Measurements from ENCODE around the gene RAB40C. TPM values are rescaled to one million over a fixed set of nuclear protein-coding genes. Genes with fewer than 3 reads are reported as not detected.

Gene RAB40C
- total RNA-seq, 2 experiments from 2014 or later, result 13.3 to 17.6 TPM

- H3K4me3 Mint-ChIP-seq, result no peak overlapping the region
- H3K4me1 Mint-ChIP-seq, result peaks cover 9% of the 10 kb centered on the region
- ChIA-PET CTCF (interaction anchor here (1.2 kb wide), 1 partner anchor 35 kb away, joined by 3 read pairs; no protein-coding TSS in a partner anchor), POLR2A (interaction anchor here (0.6 kb wide), 1 partner anchor 246 kb away, joined by 7 read pairs; no protein-coding TSS in a partner anchor)
- peaks cover 4% of the 10 kb centered on the region for H3K27me3 Mint-ChIP-seq
- no peaks in the 10 kb centered on the region for H3K9me3 Mint-ChIP-seq
- no peak overlapping the region for H3K27ac Mint-ChIP-seq
- no peak for DNase-seq
- H3K36me3 Mint-ChIP-seq (ENCODE audit: low read depth), result no peaks in the 10 kb centered on the region
These were observed 42.8 kb downstream of the RAB40C start for GRCh38 chr16:632486-633335.

DNA sequence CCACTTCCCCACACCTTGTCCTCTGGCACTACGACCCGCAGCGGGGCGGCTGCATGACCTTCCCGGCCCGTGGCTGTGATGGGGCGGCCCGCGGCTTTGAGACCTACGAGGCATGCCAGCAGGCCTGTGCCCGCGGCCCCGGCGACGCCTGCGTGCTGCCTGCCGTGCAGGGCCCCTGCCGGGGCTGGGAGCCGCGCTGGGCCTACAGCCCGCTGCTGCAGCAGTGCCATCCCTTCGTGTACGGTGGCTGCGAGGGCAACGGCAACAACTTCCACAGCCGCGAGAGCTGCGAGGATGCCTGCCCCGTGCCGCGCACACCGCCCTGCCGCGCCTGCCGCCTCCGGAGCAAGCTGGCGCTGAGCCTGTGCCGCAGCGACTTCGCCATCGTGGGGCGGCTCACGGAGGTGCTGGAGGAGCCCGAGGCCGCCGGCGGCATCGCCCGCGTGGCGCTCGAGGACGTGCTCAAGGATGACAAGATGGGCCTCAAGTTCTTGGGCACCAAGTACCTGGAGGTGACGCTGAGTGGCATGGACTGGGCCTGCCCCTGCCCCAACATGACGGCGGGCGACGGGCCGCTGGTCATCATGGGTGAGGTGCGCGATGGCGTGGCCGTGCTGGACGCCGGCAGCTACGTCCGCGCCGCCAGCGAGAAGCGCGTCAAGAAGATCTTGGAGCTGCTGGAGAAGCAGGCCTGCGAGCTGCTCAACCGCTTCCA lies 43.6 kb downstream of the RAB40C start:
- Mint-ChIP-seq H3K4me3 (no peak overlapping the region), H3K36me3 (ENCODE audit: low read depth) (no peaks in the 10 kb centered on the region), H3K27ac (no peak overlapping the region), H3K27me3 (peaks cover 4% of the 10 kb centered on the region), H3K4me1 (peaks cover 9% of the 10 kb centered on the region), H3K9me3 (no peaks in the 10 kb centered on the region)
- no peak for DNase-seq
- ChIA-PET POLR2A (interaction anchor here (0.6 kb wide), 1 partner anchor 247 kb away, joined by 7 read pairs; no protein-coding TSS in a partner anchor), CTCF (interaction anchor here (1.2 kb wide), 1 partner anchor 34 kb away, joined by 3 read pairs; no protein-coding TSS in a partner anchor)

DNA sequence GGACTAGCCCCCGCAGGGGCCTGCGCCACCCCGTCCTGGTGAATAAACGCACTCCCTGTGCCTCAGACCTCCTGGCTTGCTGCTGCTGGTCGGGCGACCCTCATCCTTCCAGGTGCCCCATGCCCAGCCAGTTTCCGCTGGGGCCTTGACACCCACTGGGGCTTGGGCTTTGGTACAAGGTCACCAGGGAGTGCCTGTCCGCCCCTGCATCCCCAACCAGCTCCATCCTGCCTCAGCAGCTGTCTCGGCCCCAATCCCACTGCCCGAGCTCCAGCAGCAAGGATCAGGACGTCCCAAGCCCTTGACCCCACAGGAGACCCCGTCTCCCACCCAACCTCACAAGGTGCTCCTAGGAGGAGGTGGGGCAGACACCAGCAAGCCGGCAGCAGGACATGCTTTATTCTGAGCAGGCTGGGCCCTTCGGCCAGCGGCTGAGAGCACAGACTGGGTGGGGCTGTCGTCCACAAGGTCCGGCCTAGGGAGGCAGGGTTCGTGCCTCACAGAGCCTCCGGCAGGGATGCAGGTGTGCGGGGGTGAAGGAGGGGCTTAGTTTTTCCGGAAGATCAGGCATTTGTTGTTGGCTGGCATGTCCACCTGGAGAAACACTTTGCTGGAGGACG lies 44.3 kb downstream of the RAB40C start:
- ChIA-PET POLR2A (no interaction called here), CTCF (no interaction called here)
- Mint-ChIP-seq H3K27me3 (peaks cover 4% of the 10 kb centered on the region), H3K4me3 (peak overlapping the region; percentile 95), H3K4me1 (peaks cover 9% of the 10 kb centered on the region), H3K27ac (peak overlapping the region; percentile 31), H3K36me3 (ENCODE audit: low read depth) (no peaks in the 10 kb centered on the region), H3K9me3 (no peaks in the 10 kb centered on the region)
- DNase-seq, result no peak

GRCh38 chr16:634996-635395 lies 45.1 kb downstream of the RAB40C start:
- ChIA-PET CTCF (no interaction called here), POLR2A (no interaction called here)
- Mint-ChIP-seq H3K36me3 (ENCODE audit: low read depth) (no peaks in the 10 kb centered on the region), H3K4me1 (peaks cover 9% of the 10 kb centered on the region), H3K27ac (peak overlapping the region; percentile 68), H3K27me3 (peaks cover 4% of the 10 kb centered on the region), H3K4me3 (peak overlapping the region; percentile 95), H3K9me3 (no peaks in the 10 kb centered on the region)
- no peak for DNase-seq

GRCh38 chr16:635573-636205 lies 45.8 kb downstream of the RAB40C start:
- Mint-ChIP-seq H3K4me3 (peak overlapping the region; percentile 95), H3K9me3 (no peaks in the 10 kb centered on the region), H3K27ac (no peak overlapping the region), H3K4me1 (peaks cover 9% of the 10 kb centered on the region), H3K36me3 (ENCODE audit: low read depth) (no peaks in the 10 kb centered on the region), H3K27me3 (peaks cover 4% of the 10 kb centered on the region)
- DNase-seq, result no peak
- ChIA-PET CTCF (interaction anchor here (1.2 to 1.7 kb wide), 7 partner anchors 9 to 105 kb away, joined by 3 to 7 read pairs (median 4); partner anchors contain the start of genes CIAO3, RHBDL1 and WDR90), POLR2A (interaction anchor here (0.8 kb wide), 2 partner anchors 85 to 109 kb away, joined by 3 read pairs; no protein-coding TSS in a partner anchor)

GRCh38 chr16:636206-637080 lies 46.6 kb downstream of the RAB40C start, which contains the start of gene METTL26:
TSS of gene METTL26 (minus strand) at chr16:636305. CDS start at chr16:636290, 15 bp downstream.
- CTCF ChIA-PET, result interaction anchor here (0.9 to 1.7 kb wide), 8 partner anchors 10 to 105 kb away, joined by 3 to 7 read pairs (median 4); partner anchors contain the start of genes CIAO3, RHBDL1 and WDR90
- Mint-ChIP-seq H3K4me3 (peak within 1 kb of the TSS; percentile 95), H3K4me1 (peaks cover 9% of the 10 kb centered on the region), H3K27me3 (peaks cover 4% of the 10 kb centered on the region), H3K27ac (peak within 1 kb of the TSS; percentile 99), H3K36me3 (ENCODE audit: low read depth) (no peaks in the 10 kb centered on the region), H3K9me3 (no peaks in the 10 kb centered on the region)
- POLR2A ChIA-PET, result interaction anchor here (0.7 to 0.8 kb wide), 4 partner anchors 48 to 1070 kb away, joined by 3 to 5 read pairs (median 3); partner anchors contain the start of gene MAPK8IP3
- peak; percentile 95 for DNase-seq

DNA sequence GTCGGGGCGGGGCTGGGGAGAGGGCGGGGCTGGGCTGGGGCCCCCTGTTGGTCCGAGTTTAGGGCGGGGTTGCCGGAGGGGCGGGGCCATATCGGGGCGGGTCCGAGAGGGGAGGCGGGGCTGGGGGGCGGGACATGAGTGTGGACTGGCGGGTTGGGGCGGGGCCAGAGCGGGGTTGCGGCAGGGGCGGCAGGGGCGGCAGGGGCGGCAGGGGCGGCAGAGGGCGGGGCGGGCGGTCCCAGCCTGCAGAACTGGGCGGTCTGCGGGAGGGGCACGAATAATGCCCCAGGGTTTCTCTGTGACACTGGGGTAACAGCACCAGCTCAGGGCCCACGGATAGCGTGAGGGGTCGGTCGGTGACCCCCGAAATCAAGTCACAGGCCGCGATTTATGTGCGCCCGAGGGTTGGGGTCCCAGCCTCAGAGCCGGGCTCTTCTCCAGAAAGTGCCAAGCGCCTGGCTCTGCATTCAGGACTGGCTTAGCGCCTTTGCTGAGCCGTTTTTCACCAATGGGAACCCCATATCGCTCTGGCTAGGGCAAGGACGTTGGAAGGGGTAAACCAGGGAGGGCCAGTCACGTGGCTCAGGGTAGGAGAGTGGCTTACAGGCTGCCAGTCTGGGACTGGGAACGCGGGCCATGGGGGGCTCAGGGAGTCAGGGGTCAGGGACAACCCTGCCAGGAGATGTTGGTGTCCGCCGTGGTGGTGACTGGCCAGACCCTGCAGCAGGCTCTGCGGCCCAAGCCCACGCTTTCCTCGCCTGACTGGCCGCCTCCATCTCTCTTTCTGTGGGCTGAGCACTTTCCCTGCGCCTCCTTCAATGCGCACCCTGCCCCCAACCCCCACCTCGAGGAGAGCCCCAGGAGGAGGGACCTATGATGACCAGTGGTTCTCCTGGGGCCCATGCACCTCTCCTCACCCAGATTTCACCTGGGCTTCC lies 47.5 kb downstream of the RAB40C start:
- Mint-ChIP-seq H3K27me3 (peaks cover 4% of the 10 kb centered on the region), H3K4me1 (peaks cover 9% of the 10 kb centered on the region), H3K9me3 (no peaks in the 10 kb centered on the region), H3K36me3 (ENCODE audit: low read depth) (no peaks in the 10 kb centered on the region), H3K4me3 (peak overlapping the region; percentile 95), H3K27ac (peak overlapping the region; percentile 99)
- CTCF ChIA-PET, result interaction anchor here (0.9 to 1.7 kb wide), 8 partner anchors 11 to 104 kb away, joined by 3 to 7 read pairs (median 4); partner anchors contain the start of genes CIAO3, RHBDL1 and WDR90
- DNase-seq, result peak; percentile 89
- POLR2A ChIA-PET, result interaction anchor here (0.7 kb wide), 1 partner anchor 1069 kb away, joined by 5 read pairs; the partner anchor contains the start of gene MAPK8IP3

DNA sequence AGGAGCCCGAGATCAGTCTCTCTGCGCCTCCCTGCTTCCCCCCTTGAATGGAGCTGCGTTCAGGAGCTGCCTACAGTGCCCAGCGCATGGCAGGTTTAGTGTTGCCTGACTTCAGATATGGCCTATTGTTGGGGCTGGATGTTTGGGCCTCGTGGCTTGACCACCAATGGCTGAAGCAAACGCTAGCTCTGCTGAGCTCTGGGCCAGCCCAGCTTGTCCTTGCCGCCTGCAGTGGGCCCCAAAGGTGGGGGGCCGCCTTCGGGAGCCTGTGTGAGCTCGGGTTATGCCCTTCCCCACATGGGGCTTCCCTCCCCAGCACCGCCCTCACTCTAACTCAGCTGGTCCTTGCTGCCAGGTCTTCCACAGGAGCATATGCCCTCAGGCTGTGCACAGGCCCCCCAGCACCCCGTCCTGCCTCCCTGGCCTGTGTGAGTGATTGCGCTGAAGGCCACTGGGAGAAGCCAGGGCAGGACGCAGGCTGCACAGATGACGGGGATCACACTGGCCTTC lies 48.2 kb downstream of the RAB40C start:
- Mint-ChIP-seq H3K36me3 (ENCODE audit: low read depth) (no peaks in the 10 kb centered on the region), H3K4me1 (peaks cover 14% of the 10 kb centered on the region), H3K27me3 (peaks cover 4% of the 10 kb centered on the region), H3K4me3 (peak overlapping the region; percentile 7), H3K27ac (no peak overlapping the region), H3K9me3 (no peaks in the 10 kb centered on the region)
- DNase-seq, result no peak
- POLR2A ChIA-PET, result no interaction called here
- CTCF ChIA-PET, result no interaction called here

- Mint-ChIP-seq H3K27me3 (peaks cover 4% of the 10 kb centered on the region), H3K4me1 (peaks cover 16% of the 10 kb centered on the region), H3K27ac (no peak overlapping the region), H3K4me3 (no peak overlapping the region), H3K9me3 (no peaks in the 10 kb centered on the region), H3K36me3 (ENCODE audit: low read depth) (no peaks in the 10 kb centered on the region)
- DNase-seq, result no peak
- ChIA-PET CTCF (no interaction called here), POLR2A (no interaction called here)
These were observed 49.0 kb downstream of the RAB40C start for GRCh38 chr16:638836-639235.

DNA sequence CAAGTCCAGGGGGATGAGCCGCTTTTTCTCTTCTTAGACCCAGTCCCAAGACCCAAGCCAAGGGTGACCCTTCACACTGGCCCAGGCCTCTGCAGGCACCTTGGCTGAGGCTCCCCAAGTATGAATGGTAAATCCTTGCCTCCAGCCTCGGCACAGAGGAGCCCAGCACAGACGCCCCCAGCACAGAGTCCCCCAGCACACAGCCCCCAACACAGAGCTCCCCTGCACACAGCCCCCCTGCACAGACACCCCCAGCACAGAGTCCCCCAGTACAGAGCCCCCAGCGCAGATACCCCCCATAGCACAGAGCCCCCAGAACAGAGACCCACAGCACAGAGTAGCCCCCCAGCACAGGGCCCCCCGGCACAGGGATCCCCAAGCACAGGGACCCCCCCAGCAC lies 50.7 kb downstream of the RAB40C start:
- Mint-ChIP-seq H3K9me3 (no peaks in the 10 kb centered on the region), H3K27me3 (peaks cover 4% of the 10 kb centered on the region), H3K4me3 (peak overlapping the region; percentile 35), H3K36me3 (ENCODE audit: low read depth) (no peaks in the 10 kb centered on the region), H3K4me1 (peaks cover 23% of the 10 kb centered on the region), H3K27ac (peak overlapping the region; percentile 33)
- DNase-seq, result no peak
- CTCF ChIA-PET, result no interaction called here
- POLR2A ChIA-PET, result no interaction called here
